GM19438 (cell line): ENCODE data around the gene CEP89.
"Not testable (repeated sequence)": the region's sequence is repeated elsewhere in the genome, so short reads cannot be mapped to it uniquely, and the experiment has no call there.

Experiments used
- ATAC-seq: cut with Tn5 transposase; IDR thresholded peaks from one replicate; pipeline ENCODE4 v1.9.1; 2021; ENCODE audit warnings: low read depth; ENCODE audit not compliant: unreplicated experiment

The CEP89 gene

GRCh38 chr19:32971715-32972540, at the start of gene CEP89, which contains the start of gene FAAP24:
Gene CEP89 (minus strand): TSS chr19:32971958. CDS start chr19:32971874, 84 bp downstream.
Gene FAAP24 (plus strand): TSS chr19:32972242. CDS start chr19:32973197, 955 bp downstream.
- ATAC-seq = peak; percentile 99

GRCh38 chr19:33010891-33011290, 39.1 kb upstream of the CEP89 start:
- ATAC-seq = not testable (repeated sequence)

GRCh38 chr19:33008738-33009137, 37.0 kb upstream of the CEP89 start:
- ATAC-seq = no peak

- no peak for ATAC-seq
Observed at GRCh38 chr19:33005440-33005839, 33.7 kb upstream of the CEP89 start.

- ATAC-seq = not testable (repeated sequence)
Observed at GRCh38 chr19:33003424-33004024, 31.8 kb upstream of the CEP89 start.

GRCh38 chr19:33002126-33002865, 30.5 kb upstream of the CEP89 start:
- not testable (repeated sequence) for ATAC-seq

- no peak for ATAC-seq
Observed at GRCh38 chr19:33000910-33001309, 29.2 kb upstream of the CEP89 start.

GRCh38 chr19:33000510-33000909, 28.8 kb upstream of the CEP89 start:
- ATAC-seq = no peak

- no peak for ATAC-seq
Observed at GRCh38 chr19:32998722-32999121, 27.0 kb upstream of the CEP89 start.

GRCh38 chr19:32997716-32998355, 26.1 kb upstream of the CEP89 start:
- ATAC-seq = no peak

- ATAC-seq = not testable (repeated sequence)
Observed at GRCh38 chr19:32997061-32997464, 25.3 kb upstream of the CEP89 start.

GRCh38 chr19:32995966-32996365, 24.2 kb upstream of the CEP89 start:
- ATAC-seq = not testable (repeated sequence)

GRCh38 chr19:32988724-32989123, 17.0 kb upstream of the CEP89 start:
- no peak for ATAC-seq

- not testable (repeated sequence) for ATAC-seq
Observed at GRCh38 chr19:32988254-32988653, 16.5 kb upstream of the CEP89 start.

- ATAC-seq = not testable (repeated sequence)
Observed at GRCh38 chr19:32982488-32982887, 10.7 kb upstream of the CEP89 start.

- not testable (repeated sequence) for ATAC-seq
Observed at GRCh38 chr19:32979807-32980206, 8.0 kb upstream of the CEP89 start.

- not testable (repeated sequence) for ATAC-seq
Observed at GRCh38 chr19:32977813-32978212, 6.1 kb upstream of the CEP89 start.

- no peak for ATAC-seq
Observed at GRCh38 chr19:32977280-32977679, 5.5 kb upstream of the CEP89 start.

- ATAC-seq = no peak
Observed at GRCh38 chr19:32976223-32976805, 4.6 kb upstream of the CEP89 start.

- ATAC-seq = no peak
Observed at GRCh38 chr19:32971012-32971595, 654 bp downstream of the CEP89 start.
